CD4-positive, alpha-beta T cell treated with Interleukin-6 at 100 ng/mL for 8 hours (primary cell): ENCODE results near the gene BIRC2.

ENCODE experiments used
- DNase-seq: peaks from one replicate; pipeline ENCODE4 v3.0.0-alpha.2; 2020; ENCODE audit warnings: mixed read lengths, low spot score

Gene BIRC2

GRCh38 chr11:102375720-102376399, 28.8 kb downstream of the BIRC2 start:
- no peak for DNase-seq

GRCh38 chr11:102377891-102378290, 30.9 kb downstream of the BIRC2 start:
- no peak for DNase-seq

GRCh38 chr11:102378818-102379217, 31.8 kb downstream of the BIRC2 start:
- no peak for DNase-seq

DNA sequence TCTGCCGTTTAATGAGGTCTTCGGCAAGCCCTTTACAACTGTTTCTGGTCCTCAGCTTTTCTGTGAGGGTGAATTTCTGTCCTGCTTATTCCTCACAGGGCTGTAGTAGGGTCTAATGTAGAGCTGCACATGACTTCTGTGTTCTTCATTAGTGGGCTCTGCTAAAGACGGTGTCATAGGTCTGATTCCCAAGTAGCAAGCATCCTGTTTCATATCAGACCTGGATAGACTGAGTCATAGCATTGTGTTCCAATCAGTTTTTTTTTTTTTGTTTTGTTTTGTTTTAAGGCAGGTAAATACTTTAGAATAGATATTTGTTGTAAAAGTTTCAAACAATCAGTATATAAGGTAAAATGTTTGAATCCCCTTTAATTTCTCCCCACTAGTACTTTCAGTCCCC, 35.4 kb downstream of the BIRC2 start:
- no peak for DNase-seq

DNA sequence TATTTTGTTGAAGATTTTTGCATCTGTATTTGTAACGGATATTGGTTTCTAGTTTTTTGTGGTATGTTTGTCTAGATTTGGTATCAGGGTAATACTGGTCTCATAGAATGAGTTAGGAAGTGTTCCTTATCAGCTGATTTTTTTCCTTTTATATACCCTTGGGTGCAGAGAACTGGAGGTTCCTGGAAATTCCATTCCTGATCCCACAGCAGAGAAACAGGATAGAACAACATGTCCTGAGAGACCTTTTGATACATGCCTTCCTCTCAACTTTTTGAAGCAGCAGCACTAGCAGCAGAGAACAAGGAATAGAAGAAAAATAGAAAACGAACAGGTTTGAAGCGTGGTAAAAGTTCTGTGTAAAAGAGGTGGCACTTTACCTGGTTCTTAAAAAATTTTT, 36.8 kb downstream of the BIRC2 start:
- no peak for DNase-seq

- DNase-seq: no peak
These were observed 37.5 kb downstream of the BIRC2 start for GRCh38 chr11:102384419-102385079.

- DNase-seq: no peak
These were observed 38.3 kb downstream of the BIRC2 start for GRCh38 chr11:102385085-102386007.

DNA sequence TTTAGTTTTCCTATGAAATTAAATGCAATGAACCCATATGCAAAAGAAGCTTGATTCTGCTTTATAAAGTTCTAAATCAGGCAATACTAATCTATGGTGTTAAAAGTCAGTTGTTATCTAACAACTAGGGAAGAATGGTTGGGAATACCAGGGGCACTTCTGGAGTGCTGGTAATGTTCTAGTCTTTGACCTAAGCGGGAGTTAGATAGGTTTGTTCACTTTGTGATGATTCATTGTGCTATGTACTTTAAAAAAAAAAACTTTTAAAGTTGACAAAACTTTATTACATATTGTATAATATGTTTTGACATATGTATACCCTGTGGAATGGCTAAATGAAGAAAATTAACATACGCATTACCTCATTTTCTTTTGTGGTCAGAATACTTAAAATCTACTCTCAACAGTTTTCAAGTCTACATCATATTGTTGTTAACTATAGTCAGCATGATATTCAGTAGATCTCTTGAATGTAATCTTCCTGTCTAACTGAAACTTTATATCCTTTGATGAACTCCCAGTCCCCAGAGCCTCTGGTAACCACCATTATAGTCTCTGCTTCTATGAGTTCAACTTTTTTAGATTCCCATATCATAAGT, 39.2 kb downstream of the BIRC2 start:
- no peak for DNase-seq

DNA sequence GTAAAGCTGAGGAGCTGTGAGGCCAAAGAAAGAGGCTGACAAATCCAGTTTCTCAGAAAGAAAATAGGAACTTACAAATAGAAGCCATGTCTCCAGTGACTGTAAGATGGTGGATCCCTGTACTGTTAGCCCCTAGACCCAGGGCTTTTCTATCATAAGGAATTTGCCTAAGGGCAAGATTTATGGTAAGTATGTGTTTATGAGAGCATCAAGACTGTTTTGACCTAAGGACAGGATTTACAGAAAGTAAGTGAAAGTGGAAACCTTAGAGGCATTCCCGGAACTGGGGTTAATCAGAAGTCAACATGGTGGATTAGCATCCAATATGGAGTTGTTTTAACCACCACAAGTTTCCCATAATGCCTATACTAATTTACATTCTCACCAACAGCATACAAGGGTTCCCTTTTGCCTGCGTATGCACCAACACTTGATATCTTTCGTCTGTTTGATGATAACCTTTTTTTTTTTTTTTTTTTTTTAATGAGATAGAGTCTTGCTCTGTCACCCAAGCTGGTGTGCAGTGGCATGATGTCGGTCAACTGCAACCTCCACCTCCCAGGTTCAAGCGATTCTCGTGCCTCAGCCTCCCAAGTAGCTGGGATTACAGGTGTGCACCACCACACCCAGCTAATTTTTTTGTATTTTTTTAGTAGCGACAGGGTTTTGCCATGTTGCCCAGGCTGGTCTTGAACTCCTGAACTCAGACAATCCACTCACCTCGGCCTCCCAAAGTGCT, 40.2 kb downstream of the BIRC2 start:
- DNase-seq: no peak

DNA sequence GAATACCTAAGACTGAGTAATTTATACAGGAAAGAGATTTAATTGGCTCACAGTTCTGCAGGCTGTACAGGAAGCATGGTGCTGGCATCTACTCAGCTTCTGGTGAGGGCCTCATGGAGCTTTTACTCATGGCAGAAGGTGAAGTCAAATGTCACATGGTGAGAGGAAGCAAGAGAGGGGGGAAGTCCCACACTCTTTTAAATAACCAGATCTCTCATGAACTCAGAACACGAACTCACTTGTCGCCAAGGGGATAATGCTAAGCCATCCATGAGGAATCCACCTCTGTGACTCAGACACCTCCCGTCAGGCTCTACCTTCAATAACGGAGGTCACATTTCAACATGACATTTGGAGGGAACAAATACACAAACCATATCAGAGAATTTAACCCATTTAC, 42.2 kb downstream of the BIRC2 start:
- DNase-seq: no peak

DNA sequence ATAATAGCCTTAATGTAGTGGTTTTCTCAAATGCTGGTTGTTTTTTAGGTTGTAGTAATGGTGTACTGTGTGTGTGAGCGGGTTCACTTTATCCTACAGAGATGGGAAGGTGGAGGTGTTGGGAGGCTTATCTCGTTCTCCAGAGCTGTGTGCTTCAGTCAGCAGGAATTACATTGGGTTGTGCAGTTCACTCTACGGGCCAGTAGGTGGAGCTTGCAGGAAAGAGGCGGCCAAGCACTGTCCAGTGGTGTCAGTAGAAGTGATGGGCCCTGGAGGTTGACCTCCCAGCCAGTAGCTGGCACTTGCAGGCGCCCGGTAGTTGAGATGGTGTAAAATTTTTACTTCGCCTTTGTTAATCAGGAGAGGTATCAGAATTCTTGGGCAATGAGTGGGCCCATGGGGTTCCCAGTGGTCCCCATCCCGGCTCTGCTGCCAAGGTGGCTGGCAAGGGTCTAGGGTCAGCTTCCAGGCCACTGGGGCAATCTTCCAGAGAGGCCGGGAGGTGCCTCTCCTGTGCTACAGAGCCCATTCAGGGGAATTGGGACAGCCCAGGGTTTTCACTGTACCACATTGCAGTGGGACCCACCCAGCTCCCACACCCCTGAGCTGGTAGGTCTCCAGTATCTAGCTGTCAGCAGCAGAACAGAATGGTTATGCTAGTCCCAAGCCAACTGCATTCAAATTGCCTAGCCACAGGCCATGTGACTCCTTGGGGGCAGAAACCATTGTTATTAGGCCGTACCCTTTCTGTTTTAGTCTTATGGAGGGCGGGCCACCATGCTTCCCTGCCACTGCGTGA, 43.9 kb downstream of the BIRC2 start:
- DNase-seq: peak; percentile 52

DNA sequence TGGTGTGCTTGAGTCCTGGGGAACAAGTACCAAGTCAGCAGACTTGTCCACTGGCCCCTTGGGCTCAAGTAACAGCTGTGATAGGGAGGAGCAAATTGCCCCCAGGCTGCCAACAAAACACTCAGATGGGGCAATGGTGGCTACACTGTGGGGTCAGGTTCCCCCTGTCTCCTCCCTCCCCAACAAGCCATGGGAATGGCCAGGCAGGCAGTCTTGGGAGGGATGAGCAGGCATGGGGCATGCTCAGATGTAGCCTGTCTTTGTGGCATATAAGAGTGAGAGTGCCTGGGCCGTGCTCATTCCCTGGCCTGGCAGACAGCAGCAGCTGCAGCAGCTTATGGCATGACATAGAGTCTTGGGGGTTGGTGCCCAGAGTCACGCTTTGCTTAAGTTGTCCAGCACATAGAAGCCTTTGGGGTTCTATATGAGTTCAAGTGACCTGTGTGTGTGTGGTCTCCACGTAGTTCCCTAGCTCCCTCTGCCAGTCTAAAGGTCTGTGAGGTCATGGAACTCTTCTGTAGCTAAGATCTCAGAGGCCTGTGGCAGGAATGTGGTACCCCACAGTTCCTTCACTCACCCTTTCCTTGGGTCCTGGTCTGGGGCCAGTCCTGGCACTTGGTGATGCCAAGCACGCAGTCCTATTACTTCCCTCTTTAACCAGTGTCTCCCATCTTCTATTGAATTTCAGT, 44.7 kb downstream of the BIRC2 start:
- no peak for DNase-seq

DNA sequence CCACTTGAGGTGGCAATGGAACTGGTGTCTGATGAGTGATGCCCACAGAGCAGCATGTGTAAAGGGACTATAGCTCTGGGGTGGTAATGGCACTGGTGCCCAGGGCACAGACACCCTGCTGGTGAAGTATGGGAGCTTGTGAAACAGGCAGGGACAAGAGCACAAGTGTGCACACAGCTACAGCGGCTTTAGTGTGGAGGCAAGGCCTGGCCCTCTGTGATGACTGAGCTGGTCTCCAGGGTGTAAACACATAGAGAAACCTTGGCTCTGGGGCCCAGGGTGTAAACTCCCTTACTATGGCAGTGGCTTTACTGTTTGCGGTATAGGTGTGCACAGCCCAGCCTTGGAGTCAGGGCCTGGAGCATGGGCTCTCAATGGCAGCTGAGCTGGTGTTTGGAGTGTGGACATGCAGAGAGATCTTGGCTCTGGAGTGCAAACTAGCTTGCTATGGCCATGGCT, 46.3 kb downstream of the BIRC2 start:
- DNase-seq: no peak

- no peak for DNase-seq
These were observed 48.8 kb downstream of the BIRC2 start for GRCh38 chr11:102395720-102396393.

- DNase-seq: no peak
These were observed 49.9 kb downstream of the BIRC2 start for GRCh38 chr11:102396708-102397563.

DNA sequence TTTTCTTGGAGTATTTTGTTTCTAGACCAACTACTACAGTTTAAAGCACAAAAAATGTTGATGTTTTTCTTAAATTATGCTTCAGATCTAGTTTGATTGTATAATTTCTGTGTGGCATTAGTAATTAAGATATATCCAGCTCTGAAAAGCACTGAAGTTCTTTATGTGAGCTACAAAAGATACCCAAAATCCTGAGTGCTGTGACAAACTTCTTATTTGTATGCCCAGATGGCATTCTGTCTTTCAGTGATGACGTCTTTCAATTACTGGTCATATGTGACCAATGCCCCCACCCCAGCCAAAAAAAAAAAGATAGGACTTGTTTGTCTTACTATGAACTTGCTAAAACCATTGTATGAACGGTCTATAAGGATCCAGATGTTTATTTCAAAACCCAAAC, 51.3 kb downstream of the BIRC2 start:
- DNase-seq: no peak

DNA sequence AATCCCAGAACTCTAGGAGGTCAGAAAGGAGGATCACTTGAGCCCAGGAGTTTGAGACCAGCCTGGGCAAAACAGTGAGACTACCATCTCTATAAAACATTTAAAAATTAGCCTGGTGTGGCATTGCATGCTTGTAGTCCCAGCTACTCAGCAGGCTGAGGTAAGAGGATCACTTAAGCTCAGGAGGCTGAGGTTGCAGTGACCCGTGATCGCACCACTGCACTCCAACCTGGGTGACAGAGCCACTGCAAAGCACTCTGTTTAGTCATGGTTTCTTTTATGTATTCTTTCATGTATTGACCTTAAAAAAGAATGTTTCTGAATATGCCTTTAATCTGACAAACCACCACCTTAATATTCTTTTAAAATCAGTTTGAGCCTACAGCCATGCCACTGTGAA, 52.2 kb downstream of the BIRC2 start:
- no peak for DNase-seq

DNA sequence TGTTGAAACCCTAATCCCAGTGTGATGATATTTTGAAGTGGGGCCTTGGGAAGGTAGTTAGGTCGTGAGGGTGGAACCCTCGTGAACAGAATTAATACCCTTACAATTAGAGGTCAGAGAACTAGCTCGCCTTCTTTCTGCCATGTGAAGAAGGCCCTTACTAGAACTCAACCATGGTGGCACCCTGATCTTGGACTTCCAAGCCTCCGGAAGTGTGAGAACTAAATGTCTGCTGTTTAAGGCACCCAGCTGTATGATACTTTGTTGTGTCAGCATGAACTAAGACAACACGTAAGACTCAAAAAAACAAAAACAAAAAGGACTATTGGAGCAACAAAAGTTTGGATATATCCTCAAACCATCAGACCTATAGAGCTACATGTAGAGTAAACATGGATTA, 53.6 kb downstream of the BIRC2 start:
- no peak for DNase-seq

DNA sequence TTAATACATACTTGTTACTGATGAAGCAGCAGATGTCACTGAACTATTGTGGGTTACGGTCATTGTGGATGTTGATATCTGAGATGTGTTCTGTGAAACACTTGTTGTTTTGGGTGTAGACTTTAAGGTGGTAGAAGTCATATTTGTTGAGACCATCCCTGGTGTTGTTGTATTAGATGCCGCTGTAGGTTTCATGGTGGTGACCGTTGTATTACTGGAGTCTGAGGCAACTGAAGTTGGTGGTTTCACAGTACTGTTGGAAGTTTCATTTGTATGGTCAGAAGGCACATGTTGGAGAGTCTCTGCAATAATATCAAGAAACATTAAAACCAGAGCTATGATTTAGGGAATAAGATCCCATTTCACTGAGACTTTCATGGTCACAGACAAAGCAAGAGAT, 54.9 kb downstream of the BIRC2 start:
- DNase-seq: no peak
